HCT116 (cell line): Measurements from ENCODE around the gene FKBP2. TPM values are rescaled to one million over a fixed set of nuclear protein-coding genes. Genes with fewer than 3 reads are reported as not detected.

Source experiments
- ATAC-seq: fragments of 200-7000 bp; cut with Tn5 transposase; 2 replicates; pipeline ENCODE4 v1.9.1; 2020; ENCODE audit warnings: mild to moderate bottlenecking, moderate library complexity
- BruUV-seq: library from RNA; stranded (reverse); fragments of 400-500 nt; replicated peaks from 2 replicates; lab custom pipeline; 2021; lab: Mats Ljungman, UMichigan
- CTCF ChIA-PET: fragments of 300-600 bp; sonication (Branson Sonifier 250); formaldehyde crosslinking; loops from one replicate; lab custom pipeline; 2021; ENCODE audit warnings: antibody characterized with exemption; lab: Charles Lee
- POLR2A ChIA-PET: fragments of 300-600, 350-600 bp; sonication (Branson Sonifier 250); formaldehyde crosslinking; loops from one replicate; lab custom pipeline; 2021; ENCODE audit warnings: antibody characterized with exemption; lab: Charles Lee
- RAD21 ChIA-PET, 2 experiments: fragments of 300-600 bp; sonication (Branson Sonifier 250); formaldehyde crosslinking; loops; one replicate each; lab custom pipeline; 2023; ENCODE audit warnings: low total read pairs in 2 of 2; ENCODE audit not compliant: uncharacterized antibody in 2 of 2, unreplicated experiment in 2 of 2, low non-redundant PET in 1 of 2; lab: Charles Lee
- DNase-seq: peaks from one replicate; pipeline ENCODE4 v3.0.0-alpha.2; 2010; ENCODE audit warnings: low read depth, low spot score
- H2AFZ ChIP-seq: fragments of 200-600 bp; shearing (Covaris generic), sonication (generic); 2 replicates; pipeline ENCODE4 v1.6.1; 2017; ENCODE audit warnings: low read depth, mixed run types, mixed read lengths, antibody characterized with exemption, low read length; ENCODE audit not compliant: poor library complexity, severe bottlenecking
- H3K27ac ChIP-seq: 2 replicates; pipeline ENCODE4 v1.5.1; 2012; ENCODE audit warnings: low read depth, low read length
- H3K27me3 ChIP-seq: fragments of 200-600 bp; sonication (generic); 2 replicates; pipeline ENCODE4 v1.6.1; 2016; ENCODE audit warnings: mixed run types, low read length, mixed read lengths; ENCODE audit not compliant: insufficient read depth
- H3K36me3 ChIP-seq, 2 experiments: fragments of 200-500 bp in 1 of 2; fragments of 200-600 bp in 1 of 2; sonication (Bioruptor generic) in 1 of 2; sonication (generic) in 1 of 2; 2 replicates each; pipeline versions ENCODE4 v1.5.1 to v1.6.1; 2014 to 2016; ENCODE audit warnings: low read length in 2 of 2, inconsistent platforms in 1 of 2, mixed read lengths in 1 of 2, mixed run types in 1 of 2; ENCODE audit not compliant: insufficient read depth in 2 of 2, control insufficient read depth in 1 of 2
- H3K4me1 ChIP-seq, 2 experiments: fragments of 200-600 bp in 1 of 2; sonication (generic) in 1 of 2; 2 replicates each; pipeline versions ENCODE4 v1.5.1 to v1.6.1; 2012 to 2017; ENCODE audit warnings: low read length in 2 of 2, inconsistent platforms in 1 of 2, mild to moderate bottlenecking in 1 of 2, mixed read lengths in 1 of 2, mixed run types in 1 of 2, moderate library complexity in 1 of 2; ENCODE audit not compliant: insufficient read depth in 2 of 2, control insufficient read depth in 1 of 2
- H3K4me2 ChIP-seq: fragments of 200-600 bp; sonication (generic); 2 replicates; pipeline ENCODE4 v1.6.1; 2017; ENCODE audit warnings: mixed run types, low read length, mixed read lengths
- H3K4me3 ChIP-seq, 2 experiments: fragments of 200-600 bp in 1 of 2; sonication (generic) in 1 of 2; replicated peaks in 1 of 2; 2 replicates each; pipeline ENCODE4 v1.5.1; 2011 to 2016; ENCODE audit warnings: low read length in 2 of 2, control low read depth in 1 of 2, low read depth in 1 of 2, mild to moderate bottlenecking in 1 of 2, mixed read lengths in 1 of 2, mixed run types in 1 of 2
- H3K79me2 ChIP-seq: fragments of 200-600 bp; sonication (generic); 2 replicates; pipeline ENCODE4 v1.6.1; 2017; ENCODE audit warnings: mild to moderate bottlenecking, mixed run types, low read length, moderate library complexity, mixed read lengths; ENCODE audit not compliant: insufficient read depth
- H3K9ac ChIP-seq: fragments of 200-600 bp; sonication (generic); 2 replicates; pipeline ENCODE4 v1.6.1; 2016; ENCODE audit warnings: low read length, mixed read lengths
- H3K9me2 ChIP-seq: fragments of 200-600 bp; sonication (generic), shearing (Covaris generic); 2 replicates; pipeline ENCODE4 v1.6.1; 2017; ENCODE audit warnings: mixed run types, mild to moderate bottlenecking, moderate library complexity; ENCODE audit not compliant: insufficient read depth
- H3K9me3 ChIP-seq, 2 experiments: fragments of 200-500 bp in 1 of 2; fragments of 200-600 bp in 1 of 2; sonication (Bioruptor generic) in 1 of 2; sonication (generic) in 1 of 2; 2 replicates each; pipeline ENCODE4 v1.6.1; 2014 to 2017; ENCODE audit warnings: low read length in 2 of 2, mixed read lengths in 2 of 2, inconsistent platforms in 1 of 2, low read depth in 1 of 2, mild to moderate bottlenecking in 1 of 2, mixed run types in 1 of 2, moderate library complexity in 1 of 2; ENCODE audit not compliant: control insufficient read depth in 1 of 2, insufficient read depth in 1 of 2
- H4K20me1 ChIP-seq: fragments of 200-600 bp; sonication (generic), shearing (Covaris generic); 2 replicates; pipeline ENCODE4 v1.6.1; 2017; ENCODE audit warnings: mixed run types, mild to moderate bottlenecking, moderate library complexity; ENCODE audit not compliant: insufficient read depth
- CBX3 ChIP-seq: IDR thresholded peaks from 2 replicates; pipeline ENCODE4 v1.6.1; 2012; ENCODE audit warnings: low read depth
- EGR1 ChIP-seq: IDR thresholded peaks from 2 replicates; pipeline ENCODE4 v1.6.1; 2012; ENCODE audit warnings: low read depth
- EZH2phosphoT487 ChIP-seq: fragments of 200-600 bp; IDR thresholded peaks from 2 replicates; pipeline ENCODE4 v1.6.1; 2018; ENCODE audit warnings: antibody characterized with exemption, borderline replicate concordance
- JUND ChIP-seq: IDR thresholded peaks from 2 replicates; pipeline ENCODE4 v1.6.1; 2012
- POLR2A ChIP-seq: IDR thresholded peaks from 2 replicates; pipeline ENCODE4 v1.7.0; 2011; ENCODE audit warnings: borderline replicate concordance; ENCODE audit not compliant: insufficient read depth, insufficient read length; ENCODE audit errors: extremely low read depth
- POLR2AphosphoS5 ChIP-seq: IDR thresholded peaks from 2 replicates; pipeline ENCODE4 v1.6.1; 2011; ENCODE audit warnings: mild to moderate bottlenecking, low read depth, low read length, moderate library complexity
- RAD21 ChIP-seq: IDR thresholded peaks from 2 replicates; pipeline ENCODE4 v1.6.1; 2012; ENCODE audit warnings: low read depth, mild to moderate bottlenecking
- REST ChIP-seq: IDR thresholded peaks from 2 replicates; pipeline ENCODE4 v1.6.1; 2012; ENCODE audit warnings: low read depth
- SIN3A ChIP-seq: IDR thresholded peaks from 2 replicates; pipeline ENCODE4 v1.6.1; 2012; ENCODE audit warnings: low read depth
- SP1 ChIP-seq: IDR thresholded peaks from 2 replicates; pipeline ENCODE4 v1.6.1; 2012; ENCODE audit warnings: low read depth
- SRF ChIP-seq: IDR thresholded peaks from 2 replicates; pipeline ENCODE4 v1.6.1; 2012; ENCODE audit warnings: low read depth
- TCF7L2 ChIP-seq: IDR thresholded peaks from 2 replicates; pipeline ENCODE4 v1.7.0; 2011; ENCODE audit warnings: borderline replicate concordance, inconsistent platforms; ENCODE audit not compliant: insufficient read depth, insufficient read length; ENCODE audit errors: extremely low read depth
- YY1 ChIP-seq: IDR thresholded peaks from 2 replicates; pipeline ENCODE4 v1.6.1; 2011; ENCODE audit warnings: low read length, low read depth, moderate library complexity, mild to moderate bottlenecking; ENCODE audit not compliant: insufficient replicate concordance; ENCODE audit errors: extremely low read depth
- ZBTB33 ChIP-seq: IDR thresholded peaks from 2 replicates; pipeline ENCODE4 v1.6.1; 2011; ENCODE audit warnings: mild to moderate bottlenecking, low read length, moderate library complexity; ENCODE audit not compliant: insufficient replicate concordance; ENCODE audit errors: extremely low read depth
- ZFX ChIP-seq: fragments of 450-650 bp; IDR thresholded peaks from 2 replicates; pipeline ENCODE4 v1.6.1; 2017
- ZNF274 ChIP-seq: fragments of 200-500 bp; sonication (Bioruptor generic); IDR thresholded peaks from 2 replicates; pipeline ENCODE4 v1.6.1; 2014; ENCODE audit warnings: mild to moderate bottlenecking, low read depth, low read length, inconsistent platforms
- intact Hi-C: fragments of 100-400 bp; cut with micrococcal nuclease; formaldehyde crosslinking; loops from 2 replicates; pipeline ENCODE4 v1.10.0; 2022
- total RNA-seq: library from RNA; stranded (reverse); gene quantifications from one replicate; pipeline ENCODE4 v1.2.1, GENCODE V29; 2021; ENCODE audit not compliant: unreplicated experiment
- TF ChIP-seq, protein P1 (sequence below): IDR thresholded peaks from 2 replicates; pipeline ENCODE4 v1.6.1; 2012

Gene FKBP2
- total RNA-seq, 1 experiment from 2014 or later: 69.2 TPM

DNA sequence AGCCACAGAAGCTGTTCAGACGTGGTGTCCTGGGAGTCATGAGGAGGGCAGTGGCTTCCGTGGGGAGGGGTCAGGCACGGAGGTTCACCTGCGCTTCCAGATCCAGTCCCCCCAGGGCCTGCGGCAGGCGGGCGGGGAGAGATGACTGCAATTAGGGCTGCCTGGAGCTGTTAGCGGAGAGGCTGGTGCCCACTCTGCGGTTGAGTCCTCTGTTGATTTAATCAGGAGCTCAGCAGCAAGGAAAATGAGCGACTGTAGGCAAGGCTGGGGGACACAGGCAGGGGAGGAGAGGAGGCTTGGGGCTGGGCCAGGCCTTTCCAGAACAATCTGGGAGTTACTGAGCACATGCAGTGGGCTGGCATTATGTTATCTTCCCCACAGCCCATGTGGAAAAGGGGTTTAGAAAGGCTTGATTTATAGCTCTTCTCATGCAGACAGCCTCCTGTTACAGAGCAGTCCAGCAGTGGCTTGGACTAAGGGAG, 23.5 kb downstream of the FKBP2 start (continued):
- TF ChIP-seq YY1 (no peak), SRF (no peak)

DNA sequence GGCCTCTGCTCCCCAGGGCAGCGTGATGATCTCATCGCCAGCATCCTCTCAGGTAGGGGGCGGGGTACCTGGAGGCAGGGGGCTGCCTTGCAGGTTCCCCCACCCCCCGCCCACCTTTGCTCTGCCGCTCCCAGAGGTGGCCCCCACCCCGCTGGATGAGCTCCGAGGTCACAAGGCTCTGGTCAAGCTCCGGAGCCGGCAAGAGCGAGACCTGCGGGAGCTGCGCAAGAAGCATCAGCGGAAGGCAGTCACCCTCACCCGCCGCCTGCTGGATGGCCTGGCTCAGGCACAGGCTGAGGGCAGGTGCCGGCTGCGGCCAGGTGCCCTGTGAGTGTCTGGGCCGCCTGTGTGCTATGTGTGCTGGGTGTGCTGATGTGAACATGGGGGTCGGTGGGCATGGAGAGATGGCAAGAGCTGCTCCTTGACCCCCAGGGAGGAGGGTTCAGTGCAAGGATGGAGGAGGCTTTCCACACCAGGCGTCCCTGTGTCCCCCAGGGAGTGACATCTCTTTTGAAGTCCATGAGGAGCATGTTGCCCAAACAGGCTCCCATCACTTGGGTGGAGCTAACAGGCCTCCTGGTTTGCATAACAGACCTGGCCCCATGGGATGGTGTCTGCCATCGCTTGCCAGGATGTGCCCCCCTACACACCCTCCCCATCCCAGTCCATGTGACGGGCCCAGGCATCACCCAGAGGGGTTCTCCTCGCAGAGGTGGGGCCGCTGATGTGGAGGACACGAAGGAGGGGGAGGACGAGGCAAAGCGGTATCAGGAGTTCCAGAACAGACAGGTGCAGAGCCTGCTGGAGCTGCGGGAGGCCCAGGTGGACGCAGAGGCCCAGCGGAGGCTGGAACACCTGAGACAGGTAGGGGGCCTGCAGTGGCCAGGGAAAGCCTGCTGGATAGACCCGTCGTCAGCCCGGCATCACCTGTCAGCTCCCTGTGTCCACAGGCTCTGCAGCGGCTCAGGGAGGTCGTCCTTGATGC, 24.6 kb downstream of the FKBP2 start:
- Histone ChIP-seq H3K27ac (no peak overlapping the region), H3K4me1 (peaks cover 13 to 22% of the 10 kb centered on the region in 2 experiments; a peak in 3 of 4 replicates), H4K20me1 (no peaks in the 10 kb centered on the region), H3K9me2 (no peaks in the 10 kb centered on the region), H2AFZ (no peak overlapping the region), H3K4me3 (no peak overlapping the region), H3K9ac (no peak overlapping the region), H3K4me2 (no peak overlapping the region), H3K79me2 (no peaks in the 10 kb centered on the region; the same call in 1 of the 2 replicates), H3K9me3 (no peaks in the 10 kb centered on the region), H3K36me3 (peaks cover 5 to 38% of the 10 kb centered on the region in 2 experiments; a peak in 2 of 4 replicates), H3K27me3 (no peaks in the 10 kb centered on the region)
- CTCF ChIA-PET: interaction anchor here (1.4 kb wide), 1 partner anchor 15 kb away, joined by 4 read pairs; no protein-coding TSS in a partner anchor
- RAD21 ChIA-PET: no interaction called here
- TF ChIP-seq SP1: no peak
- no peak for TF ChIP-seq ZBTB33
- TF ChIP-seq EGR1: no peak
- no peak for TF ChIP-seq SRF
- no peak for TF ChIP-seq POLR2AphosphoS5
- no peak for TF ChIP-seq CBX3
- no peak for TF ChIP-seq RAD21
- TF ChIP-seq SIN3A: no peak
- TF ChIP-seq ZFX: no peak
- TF ChIP-seq POLR2A: no peak
- TF ChIP-seq, protein P1, sequence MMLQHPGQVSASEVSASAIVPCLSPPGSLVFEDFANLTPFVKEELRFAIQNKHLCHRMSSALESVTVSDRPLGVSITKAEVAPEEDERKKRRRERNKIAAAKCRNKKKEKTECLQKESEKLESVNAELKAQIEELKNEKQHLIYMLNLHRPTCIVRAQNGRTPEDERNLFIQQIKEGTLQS: no peak
- TF ChIP-seq REST: no peak
- no peak for TF ChIP-seq TCF7L2
- TF ChIP-seq JUND: no peak
- TF ChIP-seq EZH2phosphoT487: no peak
- no peak for TF ChIP-seq ZNF274
- intact Hi-C loops: no loop called here
- BruUV-seq: no TSS peak
- no peak for ATAC-seq
- POLR2A ChIA-PET: no interaction called here
- no peak for DNase-seq
